Nephron (organoid): ENCODE results near the gene ROPN1L.

Source experiments
- H3K27ac Mint-ChIP-seq, 3 experiments: 2 replicates each; pipeline ENCODE4 v1.8.0; 2020; ENCODE audit warnings: mixed read lengths in 3 of 3, mild to moderate bottlenecking in 2 of 3, moderate library complexity in 1 of 3
- H3K27me3 Mint-ChIP-seq: 2 replicates; pipeline ENCODE4 v1.8.0; 2021; ENCODE audit warnings: low read depth, mild to moderate bottlenecking, moderate library complexity, mixed read lengths
- H3K36me3 Mint-ChIP-seq: 2 replicates; pipeline ENCODE4 v1.8.0; 2020; ENCODE audit warnings: low read depth, mixed read lengths
- H3K4me1 Mint-ChIP-seq: 2 replicates; pipeline ENCODE4 v1.8.0; 2020; ENCODE audit warnings: mixed read lengths
- H3K4me3 Mint-ChIP-seq, 3 experiments: 2 replicates each; pipeline ENCODE4 v1.8.0; 2020; ENCODE audit warnings: mild to moderate bottlenecking in 3 of 3, mixed read lengths in 3 of 3, moderate library complexity in 2 of 3
- H3K9me3 Mint-ChIP-seq: 2 replicates; pipeline ENCODE4 v1.8.0; 2020; ENCODE audit warnings: mixed read lengths
- TF ChIP-seq, protein P1 (sequence below), 3 experiments: fragments of 200-600 bp; sonication (generic); IDR thresholded peaks; one replicate each; pipeline ENCODE4 v1.5.0; 2021; ENCODE audit warnings: antibody characterized with exemption in 3 of 3; ENCODE audit not compliant: unreplicated experiment in 3 of 3

ROPN1L gene

DNA sequence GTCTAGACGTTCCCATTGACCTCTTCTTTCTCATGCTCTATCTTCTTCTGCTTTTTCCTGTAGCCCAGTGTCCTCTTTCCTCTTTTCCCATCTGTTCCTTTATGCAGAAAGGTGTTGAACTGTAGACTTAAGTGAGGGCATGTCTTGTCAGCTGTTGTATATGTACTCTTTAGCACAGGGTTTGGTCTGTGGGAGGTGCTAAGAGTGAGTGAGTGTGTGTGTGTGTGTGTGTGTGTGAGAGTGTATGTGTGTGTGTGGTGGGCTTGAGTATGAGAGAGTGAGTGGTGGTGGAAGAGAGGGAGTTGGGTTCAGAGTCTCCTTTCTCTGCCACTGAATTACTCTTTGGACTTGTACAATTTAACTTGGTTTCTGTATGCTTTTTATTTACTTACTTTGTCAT lies 10.3 kb upstream of the ROPN1L start:
- Mint-ChIP-seq H3K36me3 (peaks cover 65% of the 10 kb centered on the region), H3K9me3 (no peaks in the 10 kb centered on the region), H3K27ac (peak overlapping the region in 2 of 3 experiments; percentile 13 to 48), H3K4me3 (no peak overlapping the region), H3K27me3 (no peaks in the 10 kb centered on the region), H3K4me1 (peaks cover 22% of the 10 kb centered on the region)
- TF ChIP-seq, protein P1, sequence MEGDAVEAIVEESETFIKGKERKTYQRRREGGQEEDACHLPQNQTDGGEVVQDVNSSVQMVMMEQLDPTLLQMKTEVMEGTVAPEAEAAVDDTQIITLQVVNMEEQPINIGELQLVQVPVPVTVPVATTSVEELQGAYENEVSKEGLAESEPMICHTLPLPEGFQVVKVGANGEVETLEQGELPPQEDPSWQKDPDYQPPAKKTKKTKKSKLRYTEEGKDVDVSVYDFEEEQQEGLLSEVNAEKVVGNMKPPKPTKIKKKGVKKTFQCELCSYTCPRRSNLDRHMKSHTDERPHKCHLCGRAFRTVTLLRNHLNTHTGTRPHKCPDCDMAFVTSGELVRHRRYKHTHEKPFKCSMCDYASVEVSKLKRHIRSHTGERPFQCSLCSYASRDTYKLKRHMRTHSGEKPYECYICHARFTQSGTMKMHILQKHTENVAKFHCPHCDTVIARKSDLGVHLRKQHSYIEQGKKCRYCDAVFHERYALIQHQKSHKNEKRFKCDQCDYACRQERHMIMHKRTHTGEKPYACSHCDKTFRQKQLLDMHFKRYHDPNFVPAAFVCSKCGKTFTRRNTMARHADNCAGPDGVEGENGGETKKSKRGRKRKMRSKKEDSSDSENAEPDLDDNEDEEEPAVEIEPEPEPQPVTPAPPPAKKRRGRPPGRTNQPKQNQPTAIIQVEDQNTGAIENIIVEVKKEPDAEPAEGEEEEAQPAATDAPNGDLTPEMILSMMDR (IDR thresholded peaks at IDR 0.05; ENCODE audit: unreplicated experiment in 3 of 3): no peak

DNA sequence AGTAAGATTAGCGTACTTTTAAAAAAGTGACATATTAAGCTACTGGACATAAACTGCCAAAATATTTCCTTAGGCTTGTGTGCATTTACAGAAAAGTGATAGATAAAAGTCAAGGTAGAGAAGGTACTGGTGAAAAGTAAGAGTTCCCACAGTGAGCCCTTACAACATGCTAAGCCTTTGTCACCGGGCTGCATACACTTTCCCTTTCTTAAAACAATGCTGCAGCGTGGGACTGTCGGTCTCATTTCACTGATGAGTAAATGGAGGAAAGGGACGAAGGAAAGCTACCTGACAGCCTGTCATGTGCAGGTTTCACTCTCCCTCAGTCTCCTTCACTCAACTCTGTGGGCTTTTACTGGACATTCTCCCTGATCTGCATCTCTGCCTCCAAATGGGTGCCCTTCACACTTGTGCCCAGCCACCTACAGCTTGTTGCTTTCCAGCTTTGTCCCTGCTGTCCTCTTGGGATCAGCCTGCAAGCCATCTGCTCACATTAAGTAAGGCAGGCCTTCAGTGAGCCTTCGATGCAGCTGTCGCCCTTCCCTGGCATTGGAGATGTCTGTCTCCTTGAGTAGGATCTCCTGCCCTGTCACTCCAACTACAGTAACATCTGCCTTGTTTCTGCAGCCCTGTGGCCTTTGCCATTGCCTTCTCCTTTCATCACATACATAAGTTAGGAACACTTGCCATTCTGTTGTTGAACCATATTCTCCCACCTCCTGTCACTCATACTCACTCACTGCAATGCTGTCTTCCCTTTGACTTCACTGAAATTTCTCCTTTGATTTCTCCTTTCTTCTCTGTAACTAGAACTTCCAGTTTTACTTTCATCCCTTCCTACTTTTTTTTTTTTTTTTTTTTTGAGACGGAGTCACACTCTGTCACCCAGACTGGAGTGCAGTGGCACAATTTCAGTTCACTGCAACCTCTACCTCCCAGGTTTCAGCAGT lies 9.3 kb upstream of the ROPN1L start:
- Mint-ChIP-seq H3K27me3 (no peaks in the 10 kb centered on the region), H3K9me3 (no peaks in the 10 kb centered on the region), H3K36me3 (peaks cover 62% of the 10 kb centered on the region), H3K4me1 (peaks cover 22% of the 10 kb centered on the region), H3K4me3 (peak overlapping the region in 1 of 3 experiments; percentile 21), H3K27ac (peak overlapping the region in 2 of 3 experiments; percentile 48 to 51)
- TF ChIP-seq, protein P1 (IDR thresholded peaks at IDR 0.05; ENCODE audit: unreplicated experiment in 3 of 3): no peak

DNA sequence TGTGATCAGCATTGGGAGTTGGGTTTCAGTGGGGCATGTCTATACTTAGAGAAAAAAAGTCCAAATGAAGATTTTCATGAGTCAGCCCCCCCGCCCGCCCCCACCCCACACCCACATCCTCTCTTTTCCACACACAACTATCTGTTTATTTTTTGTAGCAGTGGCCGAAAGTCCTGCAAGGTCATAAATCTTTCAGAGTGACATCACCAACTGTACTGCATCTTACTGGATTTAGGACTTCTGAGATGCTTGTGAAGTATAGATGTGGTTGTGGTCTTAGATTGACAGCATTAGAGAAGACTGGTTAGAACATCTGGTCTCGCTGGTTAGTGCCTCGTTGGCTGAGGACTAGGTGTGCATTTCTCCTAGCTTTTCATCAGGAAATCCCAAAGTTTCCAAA lies 7.3 kb upstream of the ROPN1L start:
- Mint-ChIP-seq H3K27me3 (no peaks in the 10 kb centered on the region), H3K9me3 (no peaks in the 10 kb centered on the region), H3K27ac (no peak overlapping the region), H3K4me3 (no peak overlapping the region), H3K36me3 (peaks cover 61% of the 10 kb centered on the region), H3K4me1 (peaks cover 22% of the 10 kb centered on the region)
- TF ChIP-seq, protein P1 (IDR thresholded peaks at IDR 0.05; ENCODE audit: unreplicated experiment in 3 of 3): no peak

DNA sequence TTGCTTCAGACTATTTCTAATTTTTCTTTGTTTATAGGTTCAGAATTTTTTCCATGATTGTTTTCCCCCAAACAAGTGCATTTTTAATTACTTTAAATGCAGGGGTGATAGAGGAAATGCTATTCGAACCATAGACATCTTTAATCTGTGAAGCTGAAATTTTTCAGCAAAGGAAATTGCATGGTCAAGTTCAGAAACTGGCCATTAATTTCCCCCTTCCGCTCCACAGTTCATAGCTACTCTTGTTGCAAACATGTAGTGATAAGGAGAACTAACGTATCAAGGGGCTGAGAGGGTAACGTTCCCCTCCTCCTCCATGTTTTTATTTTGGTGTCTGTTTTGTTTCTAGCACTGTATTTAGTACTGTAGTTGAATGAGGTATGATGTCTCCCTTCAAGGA lies 3.4 kb upstream of the ROPN1L start:
- peaks cover 11% of the 10 kb centered on the region for H3K4me1 Mint-ChIP-seq
- H3K36me3 Mint-ChIP-seq: peaks cover 35% of the 10 kb centered on the region
- H3K27ac Mint-ChIP-seq: no peak overlapping the region
- TF ChIP-seq, protein P1 (IDR thresholded peaks at IDR 0.05; ENCODE audit: unreplicated experiment in 3 of 3): no peak
- no peaks in the 10 kb centered on the region for H3K9me3 Mint-ChIP-seq
- H3K4me3 Mint-ChIP-seq: no peak overlapping the region
- H3K27me3 Mint-ChIP-seq: peaks cover 4% of the 10 kb centered on the region

DNA sequence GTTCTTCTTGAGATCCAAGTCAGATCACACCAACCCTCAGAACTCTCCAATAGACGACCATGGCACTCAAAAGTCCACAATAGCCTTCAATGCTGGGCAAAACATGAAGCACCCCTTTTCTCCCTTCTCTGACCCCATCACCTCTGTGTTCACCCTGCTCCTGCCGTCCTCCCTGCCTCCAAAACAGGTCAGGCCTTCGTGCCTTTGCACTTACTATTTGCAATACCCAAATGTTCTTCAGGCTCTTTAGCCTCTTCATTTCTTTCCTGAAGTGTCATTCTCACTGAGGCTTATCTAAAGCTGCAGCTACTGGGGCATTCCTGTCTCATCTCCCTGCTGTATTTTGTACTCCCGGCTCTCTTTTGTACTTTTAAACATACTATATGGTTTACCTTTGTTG lies 2.0 kb upstream of the ROPN1L start:
- Mint-ChIP-seq H3K4me3 (peak overlapping the region in 1 of 3 experiments; percentile 89), H3K4me1 (peaks cover 6% of the 10 kb centered on the region), H3K9me3 (no peaks in the 10 kb centered on the region), H3K36me3 (peaks cover 23% of the 10 kb centered on the region), H3K27me3 (peaks cover 9% of the 10 kb centered on the region), H3K27ac (no peak overlapping the region)
- TF ChIP-seq, protein P1 (IDR thresholded peaks at IDR 0.05; ENCODE audit: unreplicated experiment in 3 of 3): no peak
